IMR-90 (cell line): Measurements from ENCODE around the gene SEC16A. TPM values are rescaled to one million over a fixed set of nuclear protein-coding genes. Genes with fewer than 3 reads are reported as not detected.
A peak's percentile ranks its signal among the peaks of the same experiment; 100 is the strongest.

ENCODE experiments used
- ATAC-seq: fragments of 200-7000 bp; cut with Tn5 transposase; 2 replicates; pipeline ENCODE4 v1.9.1; 2020; ENCODE audit warnings: low read depth, mild to moderate bottlenecking, moderate library complexity
- BruUV-seq: library from RNA; stranded (reverse); fragments of 400-500 nt; replicated peaks from 2 replicates; lab custom pipeline; 2021; lab: Mats Ljungman, UMichigan
- CTCF ChIA-PET: fragments of 300-600 bp; formaldehyde crosslinking; extraction: SDS; loops from one replicate; lab custom pipeline; 2021; ENCODE audit warnings: antibody characterized with exemption; lab: Yijun Ruan, JAX
- POLR2A ChIA-PET: fragments of 300-600 bp; sonication (Branson Sonifier 250); formaldehyde crosslinking; loops from one replicate; lab custom pipeline; 2022; ENCODE audit warnings: antibody characterized with exemption; ENCODE audit not compliant: unreplicated experiment; lab: Charles Lee
- DNase-seq: peaks from one replicate; pipeline ENCODE4 v3.0.0; 2013
- H2AFZ ChIP-seq: replicated peaks from 2 replicates; pipeline ENCODE3; 2013; ENCODE audit warnings: low read length, mild to moderate bottlenecking; ENCODE audit not compliant: poor library complexity
- H2AK5ac ChIP-seq: 2 replicates; pipeline ENCODE4 v1.6.1; 2013; ENCODE audit warnings: low read depth, low read length, inconsistent platforms
- H2AK9ac ChIP-seq: replicated peaks from 2 replicates; pipeline ENCODE3; 2013; ENCODE audit warnings: mild to moderate bottlenecking, low read depth, low read length, moderate library complexity; ENCODE audit not compliant: poor library complexity
- H2BK120ac ChIP-seq: 2 replicates; pipeline ENCODE4 v1.6.1; 2013; ENCODE audit warnings: low read depth, low read length, inconsistent platforms
- H2BK15ac ChIP-seq: 3 replicates; pipeline ENCODE4 v1.6.1; 2013; ENCODE audit warnings: low read depth, low read length, inconsistent platforms
- H2BK20ac ChIP-seq: 2 replicates; pipeline ENCODE4 v1.6.1; 2013; ENCODE audit warnings: low read depth, mild to moderate bottlenecking, inconsistent platforms, low read length, moderate library complexity
- H2BK5ac ChIP-seq: 2 replicates; pipeline ENCODE4 v1.6.1; 2013; ENCODE audit warnings: mild to moderate bottlenecking, low read depth, low read length, inconsistent platforms; ENCODE audit not compliant: poor library complexity, severe bottlenecking
- H3K14ac ChIP-seq: replicated peaks from 2 replicates; pipeline ENCODE4 v1.6.1; 2013; ENCODE audit warnings: low read depth, low read length, inconsistent platforms
- H3K18ac ChIP-seq: 2 replicates; pipeline ENCODE4 v1.6.1; 2013; ENCODE audit warnings: low read depth, low read length, control low read depth
- H3K23ac ChIP-seq: 2 replicates; pipeline ENCODE4 v1.6.1; 2013; ENCODE audit warnings: low read depth, low read length, inconsistent platforms
- H3K27ac ChIP-seq: 2 replicates; pipeline ENCODE4 v1.5.1; 2013; ENCODE audit warnings: mild to moderate bottlenecking, control low read depth, low read length; ENCODE audit not compliant: insufficient read depth
- H3K27me3 ChIP-seq: 2 replicates; pipeline ENCODE4 v1.6.1; 2013; ENCODE audit warnings: low read length; ENCODE audit not compliant: control insufficient read depth, insufficient read depth
- H3K36me3 ChIP-seq: 2 replicates; pipeline ENCODE4 v1.6.1; 2013; ENCODE audit warnings: low read length, mixed read lengths; ENCODE audit not compliant: control insufficient read depth, insufficient read depth
- H3K4ac ChIP-seq: 2 replicates; pipeline ENCODE4 v1.6.1; 2013; ENCODE audit warnings: low read depth, low read length, inconsistent platforms
- H3K4me1 ChIP-seq: 2 replicates; pipeline ENCODE4 v1.6.1; 2013; ENCODE audit warnings: low read length, mixed read lengths; ENCODE audit not compliant: control insufficient read depth, insufficient read depth
- H3K4me2 ChIP-seq: 2 replicates; pipeline ENCODE4 v1.6.1; 2013; ENCODE audit warnings: low read depth, mild to moderate bottlenecking, control low read depth, low read length, moderate library complexity
- H3K4me3 ChIP-seq: 2 replicates; pipeline ENCODE4 v1.5.1; 2013; ENCODE audit warnings: low read depth, mild to moderate bottlenecking, control low read depth, low read length, moderate library complexity; ENCODE audit not compliant: insufficient read depth
- H3K56ac ChIP-seq: 2 replicates; pipeline ENCODE4 v1.6.1; 2013; ENCODE audit warnings: low read length, inconsistent platforms; ENCODE audit not compliant: insufficient read depth; ENCODE audit errors: extremely low read depth
- H3K79me1 ChIP-seq, 2 experiments: 2 replicates each; pipeline ENCODE4 v1.6.1; 2013; ENCODE audit warnings: low read length in 2 of 2, inconsistent platforms in 1 of 2, low read depth in 1 of 2
- H3K9ac ChIP-seq: 2 replicates; pipeline ENCODE4 v1.6.1; 2013; ENCODE audit warnings: low read depth, low read length, control low read depth
- H3K9me1 ChIP-seq: 2 replicates; pipeline ENCODE4 v1.6.1; 2013; ENCODE audit warnings: low read length, inconsistent platforms; ENCODE audit not compliant: insufficient read depth
- H3K9me3 ChIP-seq: 2 replicates; pipeline ENCODE4 v1.6.1; 2013; ENCODE audit warnings: low read length; ENCODE audit not compliant: control insufficient read depth, insufficient read depth
- H4K20me1 ChIP-seq: 2 replicates; pipeline ENCODE4 v1.6.1; 2013; ENCODE audit warnings: low read length, inconsistent platforms; ENCODE audit not compliant: insufficient read depth
- H4K5ac ChIP-seq: 2 replicates; pipeline ENCODE4 v1.6.1; 2013; ENCODE audit warnings: mild to moderate bottlenecking, low read depth, low read length, control low read depth
- H4K8ac ChIP-seq, 2 experiments: 2 replicates each; pipeline ENCODE4 v1.6.1; 2013; ENCODE audit warnings: low read depth in 2 of 2, low read length in 2 of 2, control low read depth in 1 of 2, inconsistent platforms in 1 of 2
- H4K91ac ChIP-seq: 2 replicates; pipeline ENCODE4 v1.6.1; 2013; ENCODE audit warnings: low read depth, low read length, inconsistent platforms; ENCODE audit not compliant: insufficient read depth
- BHLHE40 ChIP-seq: fragments of 150-350 bp; IDR thresholded peaks from 2 replicates; pipeline ENCODE4 v1.6.1; 2016; ENCODE audit warnings: mild to moderate bottlenecking, low read depth, low read length
- CEBPB ChIP-seq: IDR thresholded peaks from 2 replicates; pipeline ENCODE4 v1.6.1; 2012; ENCODE audit warnings: low read depth, low read length, improper control_type of control experiment
- CHD1 ChIP-seq: IDR thresholded peaks from 2 replicates; pipeline ENCODE4 v1.6.1; 2012; ENCODE audit warnings: low read depth, low read length, improper control_type of control experiment
- FOS ChIP-seq: fragments of 150-350 bp; IDR thresholded peaks from 2 replicates; pipeline ENCODE4 v1.6.1; 2016; ENCODE audit warnings: low read depth, low read length
- MAFK ChIP-seq: IDR thresholded peaks from 2 replicates; pipeline ENCODE4 v1.6.1; 2012; ENCODE audit warnings: low read depth, low read length, improper control_type of control experiment
- MAZ ChIP-seq: IDR thresholded peaks from 2 replicates; pipeline ENCODE4 v1.6.1; 2012; ENCODE audit warnings: low read depth, mild to moderate bottlenecking, low read length, improper control_type of control experiment, moderate library complexity, borderline replicate concordance
- MXI1 ChIP-seq: IDR thresholded peaks from 2 replicates; pipeline ENCODE4 v1.6.1; 2012; ENCODE audit warnings: low read depth, mild to moderate bottlenecking, low read length, moderate library complexity, borderline replicate concordance
- NFE2L2 ChIP-seq: fragments of 150-350 bp; IDR thresholded peaks from 2 replicates; pipeline ENCODE4 v1.6.1; 2016; ENCODE audit warnings: low read depth, mild to moderate bottlenecking, low read length
- POLR2A ChIP-seq: IDR thresholded peaks from 2 replicates; pipeline ENCODE4 v1.6.1; 2012; ENCODE audit warnings: mild to moderate bottlenecking, low read depth, low read length
- RAD21 ChIP-seq: IDR thresholded peaks from 2 replicates; pipeline ENCODE4 v1.6.1; 2012; ENCODE audit warnings: low read length, improper control_type of control experiment
- RCOR1 ChIP-seq: IDR thresholded peaks from 2 replicates; pipeline ENCODE4 v1.6.1; 2012; ENCODE audit warnings: mild to moderate bottlenecking, low read length, improper control_type of control experiment; ENCODE audit not compliant: insufficient replicate concordance
- RFX5 ChIP-seq: IDR thresholded peaks from 2 replicates; pipeline ENCODE4 v1.8.0; 2012; ENCODE audit warnings: low read depth, mild to moderate bottlenecking, low read length, moderate library complexity
- SMC3 ChIP-seq: fragments of 150-350 bp; IDR thresholded peaks from 2 replicates; pipeline ENCODE4 v1.6.1; 2016; ENCODE audit warnings: low read depth, mild to moderate bottlenecking, antibody characterized with exemption, low read length, moderate library complexity
- WGBS, 2 experiments: methylation state at CpG; one replicate each; pipeline versions ENCODE4 v1.1.5 to v1.1.7; 2013; ENCODE audit warnings: missing lambda C conversion rate in 2 of 2; ENCODE audit not compliant: insufficient read length in 1 of 2; ENCODE audit errors: extremely low coverage in 2 of 2; 5-methylcytosine and 5-hydroxymethylcytosine counted together
- dilution Hi-C: fragments of 300-500 bp; cut with HindIII; formaldehyde crosslinking; loops from one replicate; pipeline ENCODE4 v1.14.3; 2018; ENCODE audit warnings: low sequenced_read_pairs; ENCODE audit not compliant: unreplicated experiment
- in situ Hi-C: fragments of 300-500 bp; cut with MboI; formaldehyde crosslinking; loops from 3 replicates; pipeline ENCODE4 v1.14.3; 2019; ENCODE audit warnings: low sequenced_read_pairs, inconsistent platforms, mixed read lengths
- intact Hi-C: fragments of 100-400 bp; cut with micrococcal nuclease; formaldehyde crosslinking; loops from 2 replicates; pipeline ENCODE4 v1.10.0; 2022
- polyA plus RNA-seq, 3 experiments: library from polyadenylated mRNA; depleted of rRNA; stranded (reverse); fragments of >200 nt; gene quantifications; 2 replicates each; pipeline ENCODE4 v1.2.3, GENCODE V29; 2012; ENCODE audit warnings: low replicate concordance in 1 of 3
- total RNA-seq: library from RNA; depleted of rRNA; stranded (reverse); fragments of >200 nt; gene quantifications from 2 replicates; pipeline ENCODE4 v1.2.3, GENCODE V29; 2012
- TF ChIP-seq, protein P1 (sequence below): fragments of 150-350 bp; IDR thresholded peaks from 2 replicates; pipeline ENCODE4 v1.6.1; 2016; ENCODE audit warnings: low read depth, mild to moderate bottlenecking, low read length, moderate library complexity, borderline replicate concordance
- TF ChIP-seq, protein P2 (sequence below): conservative IDR thresholded peaks from 2 replicates; pipeline ENCODE4 v1.5.1; 2012; ENCODE audit warnings: mild to moderate bottlenecking, low read depth, low read length, improper control_type of control experiment
- TF ChIP-seq, protein P3 (sequence below): fragments of 150-350 bp; IDR thresholded peaks from 2 replicates; pipeline ENCODE4 v1.6.1; 2017; ENCODE audit warnings: mild to moderate bottlenecking, antibody characterized with exemption, low read length, low read depth

SEC16A gene
- total and polyA plus RNA-seq, 2 of the 4 experiments (the other 2 are of a cell fraction): 12.2 to 48.1 TPM

DNA sequence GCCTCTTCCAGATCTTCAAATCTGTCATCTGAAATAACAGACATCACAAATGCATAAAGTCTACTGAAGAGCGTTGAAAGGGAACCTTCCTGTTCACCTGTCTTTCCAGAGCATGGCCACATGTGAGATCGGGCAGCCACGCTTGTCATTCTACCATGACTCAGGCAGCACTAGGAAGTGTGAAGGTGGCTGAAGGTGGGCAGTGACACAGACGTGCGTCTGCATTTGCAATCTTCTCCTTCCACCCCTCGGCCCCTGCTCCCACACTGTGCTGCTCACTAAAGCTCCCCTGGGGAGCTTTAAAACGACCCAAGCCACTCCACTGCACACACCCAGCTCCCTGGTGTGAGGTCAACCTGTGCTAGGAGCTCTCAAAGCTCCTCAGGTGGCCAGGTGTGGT lies 74.9 kb downstream of the SEC16A start:
- CTCF ChIA-PET: no interaction called here
- Histone ChIP-seq H3K27me3 (no peaks in the 10 kb centered on the region), H4K8ac (no peak overlapping the region), H3K9me1 (peaks cover 7% of the 10 kb centered on the region; the same call in 1 of the 2 replicates), H3K4ac (no peak overlapping the region), H3K18ac (no peak overlapping the region), H2AFZ (no peak overlapping the region), H3K4me3 (no peak overlapping the region), H3K4me1 (peaks cover 12% of the 10 kb centered on the region), H3K36me3 (peaks cover 38% of the 10 kb centered on the region), H2BK20ac (no peak overlapping the region), H2AK5ac (no peak overlapping the region), H3K14ac (no peak overlapping the region), H3K4me2 (no peak overlapping the region), H2BK15ac (no peak overlapping the region), H3K9me3 (no peaks in the 10 kb centered on the region), H2BK5ac (no peak overlapping the region), H3K79me1 (peaks cover 12 to 44% of the 10 kb centered on the region in 2 experiments), H4K20me1 (peaks cover 25% of the 10 kb centered on the region), H3K56ac (no peak overlapping the region), H4K91ac (no peak overlapping the region), H3K27ac (no peak overlapping the region), H3K9ac (no peak overlapping the region), H3K23ac (no peak overlapping the region), H2BK120ac (no peak overlapping the region), H2AK9ac (peak overlapping the region; percentile 65), H4K5ac (no peak overlapping the region)
- DNase-seq (no peak), ATAC-seq (no peak)
- intact Hi-C loops: no loop called here
- in situ Hi-C loops: no loop called here
- POLR2A ChIA-PET: no interaction called here
- WGBS, 2 experiments: 80% methylated on average over 1 of the region's 7 CpGs; no CpG with 5 or more reads in 1 of the 2 experiments
- no TSS peak for BruUV-seq
- TF ChIP-seq RCOR1 (no peak), POLR2A (no peak), FOS (no peak), CEBPB (no peak), MAFK (no peak), BHLHE40 (no peak), MAZ (no peak), RFX5 (no peak), CHD1 (no peak), SMC3 (no peak), NFE2L2 (no peak), RAD21 (no peak), MXI1 (no peak)
- TF ChIP-seq, protein P1, sequence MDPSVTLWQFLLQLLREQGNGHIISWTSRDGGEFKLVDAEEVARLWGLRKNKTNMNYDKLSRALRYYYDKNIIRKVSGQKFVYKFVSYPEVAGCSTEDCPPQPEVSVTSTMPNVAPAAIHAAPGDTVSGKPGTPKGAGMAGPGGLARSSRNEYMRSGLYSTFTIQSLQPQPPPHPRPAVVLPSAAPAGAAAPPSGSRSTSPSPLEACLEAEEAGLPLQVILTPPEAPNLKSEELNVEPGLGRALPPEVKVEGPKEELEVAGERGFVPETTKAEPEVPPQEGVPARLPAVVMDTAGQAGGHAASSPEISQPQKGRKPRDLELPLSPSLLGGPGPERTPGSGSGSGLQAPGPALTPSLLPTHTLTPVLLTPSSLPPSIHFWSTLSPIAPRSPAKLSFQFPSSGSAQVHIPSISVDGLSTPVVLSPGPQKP: no peak
- TF ChIP-seq, protein P2, sequence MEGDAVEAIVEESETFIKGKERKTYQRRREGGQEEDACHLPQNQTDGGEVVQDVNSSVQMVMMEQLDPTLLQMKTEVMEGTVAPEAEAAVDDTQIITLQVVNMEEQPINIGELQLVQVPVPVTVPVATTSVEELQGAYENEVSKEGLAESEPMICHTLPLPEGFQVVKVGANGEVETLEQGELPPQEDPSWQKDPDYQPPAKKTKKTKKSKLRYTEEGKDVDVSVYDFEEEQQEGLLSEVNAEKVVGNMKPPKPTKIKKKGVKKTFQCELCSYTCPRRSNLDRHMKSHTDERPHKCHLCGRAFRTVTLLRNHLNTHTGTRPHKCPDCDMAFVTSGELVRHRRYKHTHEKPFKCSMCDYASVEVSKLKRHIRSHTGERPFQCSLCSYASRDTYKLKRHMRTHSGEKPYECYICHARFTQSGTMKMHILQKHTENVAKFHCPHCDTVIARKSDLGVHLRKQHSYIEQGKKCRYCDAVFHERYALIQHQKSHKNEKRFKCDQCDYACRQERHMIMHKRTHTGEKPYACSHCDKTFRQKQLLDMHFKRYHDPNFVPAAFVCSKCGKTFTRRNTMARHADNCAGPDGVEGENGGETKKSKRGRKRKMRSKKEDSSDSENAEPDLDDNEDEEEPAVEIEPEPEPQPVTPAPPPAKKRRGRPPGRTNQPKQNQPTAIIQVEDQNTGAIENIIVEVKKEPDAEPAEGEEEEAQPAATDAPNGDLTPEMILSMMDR: no peak
- TF ChIP-seq, protein P3, sequence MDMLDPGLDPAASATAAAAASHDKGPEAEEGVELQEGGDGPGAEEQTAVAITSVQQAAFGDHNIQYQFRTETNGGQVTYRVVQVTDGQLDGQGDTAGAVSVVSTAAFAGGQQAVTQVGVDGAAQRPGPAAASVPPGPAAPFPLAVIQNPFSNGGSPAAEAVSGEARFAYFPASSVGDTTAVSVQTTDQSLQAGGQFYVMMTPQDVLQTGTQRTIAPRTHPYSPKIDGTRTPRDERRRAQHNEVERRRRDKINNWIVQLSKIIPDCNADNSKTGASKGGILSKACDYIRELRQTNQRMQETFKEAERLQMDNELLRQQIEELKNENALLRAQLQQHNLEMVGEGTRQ: no peak
- dilution Hi-C loops: no loop called here
